Upper lobe of left lung (tissue), 6 donors: Measurements from ENCODE around the gene MACROD2. TPM values are rescaled to one million over a fixed set of nuclear protein-coding genes. Genes with fewer than 3 reads are reported as not detected.

Experiments
- ATAC-seq, 2 donors: fragments of 200-7000 bp; cut with Tn5 transposase; one replicate each; pipeline ENCODE4 v1.9.1; 2022; ENCODE audit warnings: mild to moderate bottlenecking in 2 of 2, moderate library complexity in 2 of 2; ENCODE audit not compliant: low FRiP score in 2 of 2
- DNase-seq, 2 donors: peaks; one replicate each; pipeline ENCODE4 v3.0.0-alpha.2; 2019 to 2020
- H3K27ac ChIP-seq, 4 donors: fragments of 200-600 bp; sonication (generic); one replicate each; pipeline ENCODE4 v1.5.1; 2016 to 2019
- H3K27me3 ChIP-seq, 4 donors: fragments of 200-600 bp; sonication (generic); one replicate each; pipeline ENCODE4 v1.5.1; 2017 to 2019
- H3K36me3 ChIP-seq, 4 donors: fragments of 200-600 bp; sonication (generic); one replicate each; pipeline ENCODE4 v1.5.1; 2016 to 2019
- H3K4me1 ChIP-seq, 4 donors: fragments of 200-600 bp; sonication (generic); one replicate each; pipeline ENCODE4 v1.5.1; 2018 to 2019
- H3K4me3 ChIP-seq, 4 donors: fragments of 200-600 bp; sonication (generic); one replicate each; pipeline ENCODE4 v1.5.1; 2017 to 2019; ENCODE audit warnings: mild to moderate bottlenecking in 2 of 4, moderate library complexity in 1 of 4
- H3K9me3 ChIP-seq, 4 donors: fragments of 200-600 bp; sonication (generic); one replicate each; pipeline ENCODE4 v1.5.1; 2018 to 2019
- CTCF ChIP-seq, 6 experiments: fragments of 450-650 bp in 4 of 6; fragments of 200-600 bp in 2 of 6; sonication (generic) in 2 of 6; IDR thresholded peaks; one replicate each; pipeline ENCODE4 v1.5.1; 2016 to 2019; ENCODE audit warnings: antibody characterized with exemption in 6 of 6
- EP300 ChIP-seq, 4 donors: sonication (generic); formaldehyde crosslinking; IDR thresholded peaks; one replicate each; pipeline ENCODE4 v1.5.1; 2017; ENCODE audit warnings: antibody characterized with exemption in 4 of 4, control low read depth in 2 of 4
- POLR2A ChIP-seq, 4 donors: fragments of 450-650 bp; IDR thresholded peaks; one replicate each; pipeline ENCODE4 v1.5.1; 2016 to 2017; ENCODE audit warnings: antibody characterized with exemption in 4 of 4, mild to moderate bottlenecking in 2 of 4
- POLR2AphosphoS5 ChIP-seq, 2 donors: sonication (generic); formaldehyde crosslinking; IDR thresholded peaks; one replicate each; pipeline ENCODE4 v1.5.1; 2017; ENCODE audit warnings: antibody characterized with exemption in 2 of 2
- WGBS, 2 donors: methylation state at CpG; one replicate each; pipeline ENCODE4 v1.1.5; 2017 to 2018; 5-methylcytosine and 5-hydroxymethylcytosine counted together
- total RNA-seq, 6 donors: library from RNA; depleted of rRNA in 4 of 6; stranded (reverse); fragments of >200 nt in 4 of 6; gene quantifications; one replicate each; pipeline versions ENCODE4 v1.1.0 to v1.2.1, GENCODE V29; 2016 to 2021
- donor health status: DM: no; HTN: no; CAD: no; lungs with moderate emphysema.
- donor health status: DM: no; HTN: yes; CAD: no; lungs with severe emphysema.

The MACROD2 gene
- total RNA-seq, 6 donors from 2014 or later: 20.7 to 84.3 (median 36.3) TPM

GRCh38 chr20:15911581-15911980 lies 1916.3 kb downstream of the MACROD2 start:
- 61 to 62% methylated on average over 7 of the region's 7 CpGs for WGBS, 2 donors
- no peaks in the 10 kb centered on the region for H3K36me3 ChIP-seq
- H3K9me3 ChIP-seq: no peaks in the 10 kb centered on the region
- DNase-seq: peak in 1 of 2 donors; percentile 2
- no peak overlapping the region for H3K4me3 ChIP-seq
- no peaks in the 10 kb centered on the region for H3K4me1 ChIP-seq
- TF ChIP-seq CTCF (IDR thresholded peaks at IDR 0.05) (no peak), EP300 (IDR thresholded peaks at IDR 0.05) (no peak), POLR2AphosphoS5 (IDR thresholded peaks at IDR 0.05) (no peak)
- no peak overlapping the region for H3K27ac ChIP-seq
- no peaks in the 10 kb centered on the region for H3K27me3 ChIP-seq
- no peak for ATAC-seq

GRCh38 chr20:15913391-15914025 lies 1918.2 kb downstream of the MACROD2 start:
- no peaks in the 10 kb centered on the region for H3K36me3 ChIP-seq
- no peaks in the 10 kb centered on the region for H3K4me1 ChIP-seq
- no peaks in the 10 kb centered on the region for H3K9me3 ChIP-seq
- H3K27ac ChIP-seq: no peak overlapping the region
- no peak for ATAC-seq
- H3K4me3 ChIP-seq: no peak overlapping the region
- no peaks in the 10 kb centered on the region for H3K27me3 ChIP-seq
- no peak for TF ChIP-seq POLR2A (IDR thresholded peaks at IDR 0.05)
- no peak for DNase-seq
- 23 to 33% methylated on average over 3 of the region's 3 CpGs for WGBS, 2 donors

GRCh38 chr20:15916623-15917022 lies 1921.3 kb downstream of the MACROD2 start:
- no peak overlapping the region for H3K27ac ChIP-seq
- H3K36me3 ChIP-seq: no peaks in the 10 kb centered on the region
- ATAC-seq (no peak), DNase-seq (no peak)
- no peak overlapping the region for H3K4me3 ChIP-seq
- TF ChIP-seq EP300 (IDR thresholded peaks at IDR 0.05) (no peak), POLR2AphosphoS5 (IDR thresholded peaks at IDR 0.05) (no peak), POLR2A (IDR thresholded peaks at IDR 0.05) (no peak), CTCF (IDR thresholded peaks at IDR 0.05) (no peak)
- no peaks in the 10 kb centered on the region for H3K9me3 ChIP-seq
- no peaks in the 10 kb centered on the region for H3K27me3 ChIP-seq
- no peaks in the 10 kb centered on the region for H3K4me1 ChIP-seq
- WGBS, 2 donors: 90% methylated on average over 5 of the region's 5 CpGs

- 72 to 85% methylated on average over 4 of the region's 4 CpGs for WGBS, 2 donors
- H3K4me3 ChIP-seq: no peak overlapping the region
These were observed 1922.0 kb downstream of the MACROD2 start for GRCh38 chr20:15917283-15917682.

GRCh38 chr20:15918631-15919030 lies 1923.3 kb downstream of the MACROD2 start:
- Histone ChIP-seq H3K4me3 (no peak overlapping the region), H3K9me3 (no peaks in the 10 kb centered on the region), H3K27me3 (no peaks in the 10 kb centered on the region), H3K27ac (no peak overlapping the region), H3K4me1 (no peaks in the 10 kb centered on the region), H3K36me3 (no peaks in the 10 kb centered on the region)
- TF ChIP-seq POLR2AphosphoS5 (IDR thresholded peaks at IDR 0.05): no peak
- no peak for TF ChIP-seq EP300 (IDR thresholded peaks at IDR 0.05)
- no peak for TF ChIP-seq POLR2A (IDR thresholded peaks at IDR 0.05)
- no peak for TF ChIP-seq CTCF (IDR thresholded peaks at IDR 0.05)
- ATAC-seq (no peak), DNase-seq (no peak)
- 55 to 56% methylated on average over 3 of the region's 3 CpGs for WGBS, 2 donors

More at GRCh38 chr20:15917283-15917682, 1922.0 kb downstream of the MACROD2 start:
- ATAC-seq (no peak), DNase-seq (no peak)
- no peaks in the 10 kb centered on the region for H3K9me3 ChIP-seq
- no peaks in the 10 kb centered on the region for H3K4me1 ChIP-seq
- H3K27ac ChIP-seq: no peak overlapping the region
- H3K27me3 ChIP-seq: no peaks in the 10 kb centered on the region
- H3K36me3 ChIP-seq: no peaks in the 10 kb centered on the region
- TF ChIP-seq POLR2AphosphoS5 (IDR thresholded peaks at IDR 0.05) (no peak), POLR2A (IDR thresholded peaks at IDR 0.05) (no peak), CTCF (IDR thresholded peaks at IDR 0.05) (no peak), EP300 (IDR thresholded peaks at IDR 0.05) (no peak)
